Upper lobe of left lung (tissue), 6 donors: Measurements from ENCODE around the gene C1S. TPM values are rescaled to one million over a fixed set of nuclear protein-coding genes. Genes with fewer than 3 reads are reported as not detected.
"Not testable (repeated sequence)": the region's sequence is repeated elsewhere in the genome, so short reads cannot be mapped to it uniquely, and the experiment has no call there.

Experiments used
- ATAC-seq, 2 donors: fragments of 200-7000 bp; cut with Tn5 transposase; one replicate each; pipeline ENCODE4 v1.9.1; 2022; ENCODE audit warnings: mild to moderate bottlenecking in 2 of 2, moderate library complexity in 2 of 2; ENCODE audit not compliant: low FRiP score in 2 of 2
- DNase-seq, 2 donors: peaks; one replicate each; pipeline ENCODE4 v3.0.0-alpha.2; 2019 to 2020
- H3K27ac ChIP-seq, 4 donors: fragments of 200-600 bp; sonication (generic); one replicate each; pipeline ENCODE4 v1.5.1; 2016 to 2019
- H3K27me3 ChIP-seq, 4 donors: fragments of 200-600 bp; sonication (generic); one replicate each; pipeline ENCODE4 v1.5.1; 2017 to 2019
- H3K36me3 ChIP-seq, 4 donors: fragments of 200-600 bp; sonication (generic); one replicate each; pipeline ENCODE4 v1.5.1; 2016 to 2019
- H3K4me1 ChIP-seq, 4 donors: fragments of 200-600 bp; sonication (generic); one replicate each; pipeline ENCODE4 v1.5.1; 2018 to 2019
- H3K4me3 ChIP-seq, 4 donors: fragments of 200-600 bp; sonication (generic); one replicate each; pipeline ENCODE4 v1.5.1; 2017 to 2019; ENCODE audit warnings: mild to moderate bottlenecking in 2 of 4, moderate library complexity in 1 of 4
- H3K9me3 ChIP-seq, 4 donors: fragments of 200-600 bp; sonication (generic); one replicate each; pipeline ENCODE4 v1.5.1; 2018 to 2019
- EP300 ChIP-seq, 4 donors: sonication (generic); formaldehyde crosslinking; IDR thresholded peaks; one replicate each; pipeline ENCODE4 v1.5.1; 2017; ENCODE audit warnings: antibody characterized with exemption in 4 of 4, control low read depth in 2 of 4
- POLR2A ChIP-seq, 4 donors: fragments of 450-650 bp; IDR thresholded peaks; one replicate each; pipeline ENCODE4 v1.5.1; 2016 to 2017; ENCODE audit warnings: antibody characterized with exemption in 4 of 4, mild to moderate bottlenecking in 2 of 4
- POLR2AphosphoS5 ChIP-seq, 2 donors: sonication (generic); formaldehyde crosslinking; IDR thresholded peaks; one replicate each; pipeline ENCODE4 v1.5.1; 2017; ENCODE audit warnings: antibody characterized with exemption in 2 of 2
- WGBS, 2 donors: methylation state at CpG; one replicate each; pipeline ENCODE4 v1.1.5; 2017 to 2018; 5-methylcytosine and 5-hydroxymethylcytosine counted together
- total RNA-seq, 6 donors: library from RNA; depleted of rRNA in 4 of 6; stranded (reverse); fragments of >200 nt in 4 of 6; gene quantifications; one replicate each; pipeline versions ENCODE4 v1.1.0 to v1.2.1, GENCODE V29; 2016 to 2021
- TF ChIP-seq, protein P1 (sequence below), 6 experiments: fragments of 450-650 bp in 4 of 6; fragments of 200-600 bp in 2 of 6; sonication (generic) in 2 of 6; IDR thresholded peaks; one replicate each; pipeline ENCODE4 v1.5.1; 2016 to 2019; ENCODE audit warnings: antibody characterized with exemption in 6 of 6
- donor health status: DM: no; HTN: no; CAD: no; lungs with moderate emphysema.
- donor health status: DM: no; HTN: yes; CAD: no; lungs with severe emphysema.

Gene C1S
- total RNA-seq, 6 donors from 2014 or later: 146 to 338 (median 208) TPM

DNA sequence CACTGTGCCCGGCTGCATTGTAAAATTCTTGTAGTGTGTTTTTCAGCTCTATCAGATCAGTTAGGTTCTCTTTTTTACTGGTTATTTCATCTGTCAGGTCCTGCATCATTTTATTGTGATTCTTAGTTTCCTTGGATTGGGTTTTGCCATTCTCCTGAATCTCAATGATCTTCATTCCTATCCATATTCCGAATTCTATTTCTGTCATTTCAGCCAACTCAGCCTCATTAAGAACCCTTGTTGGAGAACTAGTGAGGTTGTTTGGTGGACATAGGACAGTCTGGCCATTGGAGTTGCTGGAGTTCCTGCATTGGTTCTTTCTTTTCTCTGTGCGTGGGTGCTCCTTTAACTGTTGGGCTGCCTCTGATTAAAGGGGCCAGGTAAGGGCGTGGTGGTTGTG, 5.6 kb upstream of the C1S start:
- Histone ChIP-seq H3K27me3 (no peaks in the 10 kb centered on the region), H3K4me3 (no peak overlapping the region), H3K36me3 (no peaks in the 10 kb centered on the region), H3K9me3 (no peaks in the 10 kb centered on the region), H3K27ac (no peak overlapping the region), H3K4me1 (peaks cover 1 to 8% (median 4%) of the 10 kb centered on the region in 4 donors)
- no peak for ATAC-seq
- TF ChIP-seq POLR2AphosphoS5 (IDR thresholded peaks at IDR 0.05) (no peak), EP300 (IDR thresholded peaks at IDR 0.05) (no peak)
- TF ChIP-seq, protein P1, sequence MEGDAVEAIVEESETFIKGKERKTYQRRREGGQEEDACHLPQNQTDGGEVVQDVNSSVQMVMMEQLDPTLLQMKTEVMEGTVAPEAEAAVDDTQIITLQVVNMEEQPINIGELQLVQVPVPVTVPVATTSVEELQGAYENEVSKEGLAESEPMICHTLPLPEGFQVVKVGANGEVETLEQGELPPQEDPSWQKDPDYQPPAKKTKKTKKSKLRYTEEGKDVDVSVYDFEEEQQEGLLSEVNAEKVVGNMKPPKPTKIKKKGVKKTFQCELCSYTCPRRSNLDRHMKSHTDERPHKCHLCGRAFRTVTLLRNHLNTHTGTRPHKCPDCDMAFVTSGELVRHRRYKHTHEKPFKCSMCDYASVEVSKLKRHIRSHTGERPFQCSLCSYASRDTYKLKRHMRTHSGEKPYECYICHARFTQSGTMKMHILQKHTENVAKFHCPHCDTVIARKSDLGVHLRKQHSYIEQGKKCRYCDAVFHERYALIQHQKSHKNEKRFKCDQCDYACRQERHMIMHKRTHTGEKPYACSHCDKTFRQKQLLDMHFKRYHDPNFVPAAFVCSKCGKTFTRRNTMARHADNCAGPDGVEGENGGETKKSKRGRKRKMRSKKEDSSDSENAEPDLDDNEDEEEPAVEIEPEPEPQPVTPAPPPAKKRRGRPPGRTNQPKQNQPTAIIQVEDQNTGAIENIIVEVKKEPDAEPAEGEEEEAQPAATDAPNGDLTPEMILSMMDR (IDR thresholded peaks at IDR 0.05): no peak
- WGBS, 2 donors: 89 to 91% methylated on average over 4 of the region's 4 CpGs
- no peak for DNase-seq

DNA sequence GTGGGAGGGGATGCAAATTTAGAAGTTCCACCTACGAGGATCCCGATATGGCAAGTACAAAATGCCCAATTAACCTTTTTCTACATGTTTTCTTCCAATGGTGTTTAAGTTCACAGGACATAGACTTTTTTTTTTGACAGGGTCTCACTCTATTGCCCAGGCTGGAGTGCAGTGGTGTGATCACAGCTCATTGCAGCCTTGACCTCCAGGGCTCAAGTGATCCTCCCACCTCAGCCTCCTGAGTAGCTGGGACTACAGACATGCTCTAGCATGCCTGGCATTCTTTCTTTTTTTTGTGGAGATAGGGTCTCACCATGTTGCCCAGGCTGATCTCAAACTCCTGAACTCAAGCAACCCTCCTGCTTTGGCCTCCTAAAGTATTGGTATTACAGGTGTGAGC, 4.8 kb upstream of the C1S start:
- peaks cover 6 to 16% (median 9%) of the 10 kb centered on the region in 4 donors for H3K4me1 ChIP-seq
- H3K36me3 ChIP-seq, ATAC-seq, H3K27me3 ChIP-seq, DNase-seq, H3K4me3 ChIP-seq, H3K27ac ChIP-seq, H3K9me3 ChIP-seq: not testable (repeated sequence)
- WGBS, 2 donors: 92 to 94% methylated on average over 2 of the region's 2 CpGs

DNA sequence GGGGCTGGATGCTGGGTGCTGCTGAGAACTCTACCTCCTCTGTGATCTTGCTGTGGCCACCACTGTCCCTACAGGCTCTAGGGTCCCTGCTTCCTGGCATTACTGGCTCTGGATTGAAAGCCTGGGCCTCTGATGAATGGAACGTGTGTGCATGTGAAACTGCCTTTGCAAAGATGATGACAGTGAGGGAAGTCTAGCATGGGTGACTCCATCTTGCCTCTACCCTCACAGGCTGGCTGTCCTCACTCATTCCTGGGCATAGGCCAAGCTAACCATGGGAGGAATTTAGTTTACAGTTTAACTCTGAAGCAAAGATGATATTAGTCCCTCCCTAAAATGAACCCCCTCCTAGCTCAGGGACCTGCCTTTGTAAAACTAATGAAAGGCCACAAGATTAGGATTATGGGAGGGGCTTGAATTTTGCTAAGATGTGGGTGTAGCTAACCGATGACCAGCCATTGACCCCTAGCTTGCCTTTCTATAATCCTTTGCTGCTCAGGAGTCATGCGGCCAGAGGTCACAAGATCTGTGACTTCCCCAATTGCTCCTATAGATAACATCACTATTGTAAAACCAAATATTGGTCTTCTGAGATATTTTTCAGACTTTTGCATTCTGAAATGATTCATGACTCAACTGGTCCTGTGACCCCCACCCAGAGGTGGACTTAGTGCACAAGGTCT, 2.2 kb upstream of the C1S start:
- no peaks in the 10 kb centered on the region for H3K36me3 ChIP-seq
- TF ChIP-seq POLR2A (IDR thresholded peaks at IDR 0.05): no peak
- TF ChIP-seq, protein P1 (IDR thresholded peaks at IDR 0.05): no peak
- no peak for TF ChIP-seq POLR2AphosphoS5 (IDR thresholded peaks at IDR 0.05)
- no peak for TF ChIP-seq EP300 (IDR thresholded peaks at IDR 0.05)
- 75 to 86% methylated on average over 3 of the region's 3 CpGs for WGBS, 2 donors
- H3K9me3 ChIP-seq: no peaks in the 10 kb centered on the region
- H3K27me3 ChIP-seq: no peaks in the 10 kb centered on the region
- H3K27ac ChIP-seq: no peak overlapping the region
- DNase-seq: peak in 1 of 2 donors; percentile 60
- ATAC-seq: no peak
- peaks cover 6 to 23% (median 13%) of the 10 kb centered on the region in 4 donors for H3K4me1 ChIP-seq
- no peak overlapping the region for H3K4me3 ChIP-seq

DNA sequence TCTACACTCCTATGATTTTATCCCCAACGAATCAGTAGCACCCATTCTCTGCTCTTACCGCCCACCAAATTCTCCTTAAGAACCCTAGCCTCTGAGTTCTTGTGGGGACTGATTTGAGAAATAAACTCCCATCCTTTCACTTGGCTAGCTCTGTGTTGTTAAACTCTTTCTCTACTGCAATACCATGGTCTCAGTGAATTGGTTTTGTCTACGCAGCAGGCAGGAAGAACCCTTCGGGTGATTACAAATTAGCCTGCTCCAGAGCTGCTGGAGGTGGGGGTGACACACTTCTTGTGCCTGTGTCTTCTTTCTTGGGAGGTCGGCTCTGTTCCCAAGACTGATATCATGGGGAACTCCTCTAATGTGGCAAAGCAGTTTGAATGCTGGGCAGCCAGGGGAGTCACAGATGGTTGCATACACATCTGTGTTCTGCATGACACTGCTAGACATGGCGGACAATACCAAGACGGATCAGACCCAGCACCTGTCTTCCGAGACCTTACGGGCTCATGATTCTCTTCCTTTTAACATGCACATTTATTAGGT, 1.6 kb upstream of the C1S start:
- Histone ChIP-seq H3K27me3 (no peaks in the 10 kb centered on the region), H3K9me3 (no peaks in the 10 kb centered on the region), H3K4me3 (no peak overlapping the region), H3K4me1 (peaks cover 6 to 23% (median 13%) of the 10 kb centered on the region in 4 donors), H3K27ac (no peak overlapping the region), H3K36me3 (no peaks in the 10 kb centered on the region)
- TF ChIP-seq POLR2A (IDR thresholded peaks at IDR 0.05): no peak
- ATAC-seq (no peak), DNase-seq (no peak)
- 90 to 91% methylated on average over 8 to 9 of the region's 9 CpGs for WGBS, 2 donors

DNA sequence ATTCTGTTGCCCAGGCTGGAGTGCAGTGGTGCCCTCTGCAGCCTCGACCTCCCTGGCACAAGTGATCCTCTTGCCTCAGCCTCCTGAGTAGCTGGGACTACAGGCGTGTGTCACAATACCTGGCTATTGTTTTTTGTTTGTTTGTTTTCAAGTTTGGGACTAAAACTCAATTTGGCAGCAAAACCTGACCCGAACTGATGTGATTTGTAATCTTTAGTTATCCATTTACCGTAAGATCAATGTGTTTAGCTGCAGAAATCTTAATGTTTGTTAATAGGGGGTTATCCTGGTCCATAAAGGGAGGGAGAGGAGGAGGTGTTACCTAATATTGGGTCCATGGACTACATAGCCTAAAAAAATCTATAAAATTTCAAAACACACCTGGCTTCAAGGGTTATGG, 738 bp upstream of the C1S start:
- Histone ChIP-seq H3K4me3 (no peak overlapping the region), H3K36me3 (no peaks in the 10 kb centered on the region), H3K27ac (peak overlapping the region; percentile 59 to 85 (median 67)), H3K27me3 (no peaks in the 10 kb centered on the region), H3K4me1 (peaks cover 6 to 23% (median 13%) of the 10 kb centered on the region in 4 donors), H3K9me3 (no peaks in the 10 kb centered on the region)
- DNase-seq: no peak
- WGBS, 2 donors: 88% methylated on average over 4 of the region's 4 CpGs
- TF ChIP-seq, protein P1 (IDR thresholded peaks at IDR 0.05): no peak
- no peak for TF ChIP-seq EP300 (IDR thresholded peaks at IDR 0.05)
- TF ChIP-seq POLR2A (IDR thresholded peaks at IDR 0.05): no peak
- no peak for TF ChIP-seq POLR2AphosphoS5 (IDR thresholded peaks at IDR 0.05)
- ATAC-seq: no peak

DNA sequence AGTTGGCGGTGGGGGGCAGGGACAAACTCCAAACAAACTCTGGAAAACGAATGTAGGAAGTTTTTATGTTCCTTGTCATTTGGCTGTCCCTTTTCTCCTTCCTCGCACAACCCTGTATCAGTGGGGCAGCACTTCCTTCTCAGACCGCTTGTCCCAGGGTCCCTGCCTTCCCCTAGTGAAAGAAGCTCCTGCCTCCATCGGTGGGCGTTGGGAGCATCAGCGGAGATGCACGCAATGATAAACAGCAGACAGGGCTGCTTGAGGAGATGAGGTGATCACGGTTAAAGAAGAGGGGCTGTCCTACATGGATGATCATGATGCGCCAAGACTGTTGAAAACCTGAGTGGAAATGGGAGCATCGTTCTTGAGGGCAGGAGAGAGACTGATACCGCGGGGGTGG, 620 bp downstream of the C1S start:
- peak overlapping the region; percentile 55 to 85 (median 74) for H3K27ac ChIP-seq
- H3K9me3 ChIP-seq: no peaks in the 10 kb centered on the region
- 70 to 71% methylated on average over 13 of the region's 13 CpGs for WGBS, 2 donors
- ATAC-seq (peak in 1 of 2 donors; percentile 33), DNase-seq (no peak)
- TF ChIP-seq, protein P1 (IDR thresholded peaks at IDR 0.05): no peak
- TF ChIP-seq EP300 (IDR thresholded peaks at IDR 0.05) (no peak), POLR2AphosphoS5 (IDR thresholded peaks at IDR 0.05) (no peak)
- H3K4me3 ChIP-seq: peak overlapping the region in 3 of 4 donors; percentile 14 to 45 (median 43)
- H3K27me3 ChIP-seq: no peaks in the 10 kb centered on the region
- peaks cover 0 to 4% (median 0%) of the 10 kb centered on the region in 4 donors for H3K36me3 ChIP-seq
- H3K4me1 ChIP-seq: peaks cover 6 to 23% (median 13%) of the 10 kb centered on the region in 4 donors
